HG02970 (cell line): ENCODE data around the gene LRBA.

Experiments
- ATAC-seq: cut with Tn5 transposase; IDR thresholded peaks from one replicate; pipeline ENCODE4 v1.9.1; 2021; ENCODE audit warnings: mild to moderate bottlenecking, moderate library complexity, moderate number of reproducible peaks; ENCODE audit not compliant: unreplicated experiment, low FRiP score

LRBA gene

GRCh38 chr4:150475763-150476162 lies 539.3 kb downstream of the LRBA start:
- ATAC-seq = no peak

- no peak for ATAC-seq
These were observed 550.6 kb downstream of the LRBA start for GRCh38 chr4:150464523-150464922.

GRCh38 chr4:150462743-150463142 lies 552.3 kb downstream of the LRBA start:
- no peak for ATAC-seq

GRCh38 chr4:150461957-150462356 lies 553.1 kb downstream of the LRBA start:
- no peak for ATAC-seq

- no peak for ATAC-seq
These were observed 557.3 kb downstream of the LRBA start for GRCh38 chr4:150457802-150458201.

GRCh38 chr4:150451883-150452282 lies 563.2 kb downstream of the LRBA start:
- ATAC-seq = no peak

- no peak for ATAC-seq
These were observed 567.7 kb downstream of the LRBA start for GRCh38 chr4:150447356-150447755.

GRCh38 chr4:150439451-150439933 lies 575.6 kb downstream of the LRBA start:
- ATAC-seq = no peak

GRCh38 chr4:150436598-150437370 lies 578.3 kb downstream of the LRBA start:
- ATAC-seq = no peak

GRCh38 chr4:150431221-150431620 lies 583.9 kb downstream of the LRBA start:
- ATAC-seq = no peak

- no peak for ATAC-seq
These were observed 589.9 kb downstream of the LRBA start for GRCh38 chr4:150425161-150425560.

GRCh38 chr4:150423503-150423902 lies 591.6 kb downstream of the LRBA start:
- ATAC-seq = no peak

GRCh38 chr4:150423074-150423473 lies 592.0 kb downstream of the LRBA start:
- no peak for ATAC-seq

GRCh38 chr4:150421612-150422011 lies 593.5 kb downstream of the LRBA start:
- no peak for ATAC-seq

- no peak for ATAC-seq
These were observed 595.1 kb downstream of the LRBA start for GRCh38 chr4:150419939-150420338.

- ATAC-seq = no peak
These were observed 596.2 kb downstream of the LRBA start for GRCh38 chr4:150418757-150419410.

GRCh38 chr4:150415213-150415612 lies 599.9 kb downstream of the LRBA start:
- ATAC-seq = no peak

GRCh38 chr4:150411520-150411919 lies 603.6 kb downstream of the LRBA start:
- ATAC-seq = no peak

- ATAC-seq = no peak
These were observed 612.2 kb downstream of the LRBA start for GRCh38 chr4:150402871-150403272.

GRCh38 chr4:150401083-150401687 lies 613.9 kb downstream of the LRBA start:
- ATAC-seq = no peak

- ATAC-seq = no peak
These were observed 619.2 kb downstream of the LRBA start for GRCh38 chr4:150395872-150396271.
